T-cell (primary cell): ENCODE data around the gene ARHGAP24. TPM values are rescaled to one million over a fixed set of nuclear protein-coding genes. Genes with fewer than 3 reads are reported as not detected.
"Not testable (repeated sequence)": the region's sequence is repeated elsewhere in the genome, so short reads cannot be mapped to it uniquely, and the experiment has no call there.

ENCODE experiments used
- ATAC-seq, 4 experiments: fragments of 200-7000 bp in 3 of 4; fragments of 150-1000 bp in 1 of 4; cut with Tn5 transposase; replicated peaks in 1 of 4; 1 replicate in 3 of 4; 2 replicates in 1 of 4; pipeline ENCODE4 v1.10.0; 2021; ENCODE audit warnings: moderate library complexity in 3 of 4, mild to moderate bottlenecking in 2 of 4, moderate number of reproducible peaks in 1 of 4
- CTCF ChIA-PET, 2 donors: fragments of 300-600 bp; sonication (Branson Sonifier 250); formaldehyde crosslinking; loops; one replicate each; lab custom pipeline; 2022; ENCODE audit warnings: antibody characterized with exemption in 2 of 2; lab: Charles Lee
- POLR2A ChIA-PET, 2 donors: fragments of 300-600 bp; sonication (Branson Sonifier 250); formaldehyde crosslinking; loops; one replicate each; lab custom pipeline; 2022; ENCODE audit warnings: antibody characterized with exemption in 2 of 2; lab: Charles Lee
- DNase-seq, 35 experiments: peaks; one replicate each; pipeline versions ENCODE4 v3.0.0 to v3.0.0-alpha.2; 2013 to 2023
- H3K27ac ChIP-seq: one replicate; pipeline ENCODE4 v1.5.1; 2013; ENCODE audit warnings: low read length
- H3K27me3 ChIP-seq, 2 experiments: replicated peaks in 1 of 2; 1 replicate in 1 of 2; 2 replicates in 1 of 2; pipeline versions ENCODE4 v1.6.1 to v1.7.0; 2013; ENCODE audit warnings: low read length in 1 of 2, mixed read lengths in 1 of 2; ENCODE audit not compliant: control insufficient read depth in 2 of 2, insufficient read depth in 2 of 2; ENCODE audit errors: extremely low read depth in 1 of 2
- H3K36me3 ChIP-seq, 2 donors: 1 replicate in 1 of 2; 2 replicates in 1 of 2; pipeline versions ENCODE4 v1.6.1 to v1.7.0; 2013; ENCODE audit warnings: low read length in 1 of 2; ENCODE audit not compliant: control insufficient read depth in 2 of 2, insufficient read depth in 1 of 2; ENCODE audit errors: extremely low read depth in 1 of 2
- H3K4me1 ChIP-seq, 2 experiments: 1 replicate in 1 of 2; 2 replicates in 1 of 2; pipeline versions ENCODE4 v1.6.1 to v1.7.0; 2013; ENCODE audit warnings: low read length in 2 of 2, mixed read lengths in 1 of 2; ENCODE audit not compliant: insufficient read depth in 2 of 2, control insufficient read depth in 1 of 2; ENCODE audit errors: extremely low read depth in 1 of 2
- H3K4me3 ChIP-seq, 2 donors: 1 replicate in 1 of 2; 2 replicates in 1 of 2; pipeline versions ENCODE4 v1.5.1 to v1.7.0; 2013; ENCODE audit warnings: mild to moderate bottlenecking in 2 of 2, low read length in 1 of 2, moderate library complexity in 1 of 2; ENCODE audit not compliant: control insufficient read depth in 1 of 2; ENCODE audit errors: extremely low read depth in 1 of 2
- H3K9me3 ChIP-seq: 2 replicates; pipeline ENCODE4 v1.7.0; 2013
- H3K27ac Mint-ChIP-seq, 2 donors: one replicate each; pipeline ENCODE4 v1.8.0; 2020 to 2021; ENCODE audit warnings: mild to moderate bottlenecking in 2 of 2, mixed read lengths in 2 of 2
- H3K27me3 Mint-ChIP-seq, 2 donors: one replicate each; pipeline ENCODE4 v1.8.0; 2021 to 2022; ENCODE audit warnings: mixed read lengths in 2 of 2
- H3K36me3 Mint-ChIP-seq: one replicate; pipeline ENCODE4 v1.8.0; 2021; ENCODE audit warnings: mixed read lengths
- H3K4me1 Mint-ChIP-seq, 3 donors: one replicate each; pipeline ENCODE4 v1.8.0; 2020 to 2022; ENCODE audit warnings: mixed read lengths in 3 of 3, mild to moderate bottlenecking in 1 of 3
- H3K4me3 Mint-ChIP-seq, 3 donors: one replicate each; pipeline ENCODE4 v1.8.0; 2020 to 2022; ENCODE audit warnings: mild to moderate bottlenecking in 3 of 3, mixed read lengths in 3 of 3, moderate library complexity in 3 of 3
- H3K9me3 Mint-ChIP-seq, 3 donors: one replicate each; pipeline ENCODE4 v1.8.0; 2020 to 2022; ENCODE audit warnings: mixed read lengths in 3 of 3
- WGBS: methylation state at CpG from one replicate; pipeline ENCODE4 v1.1.5; 2013; ENCODE audit warnings: missing lambda C conversion rate; ENCODE audit not compliant: insufficient coverage; 5-methylcytosine and 5-hydroxymethylcytosine counted together
- total RNA-seq, 35 experiments: library from RNA in 6 of 35; stranded (reverse) in 6 of 35; fragments of 120-200 nt in 1 of 35; gene quantifications; one replicate each; pipeline versions ENCODE4 v1.2.1 to v1.2.4 and lab custom pipeline; 2013 to 2026

The ARHGAP24 gene
- total RNA-seq, 5 donors from 2014 or later (not counting 1 experiment from before 2014, with no cell fraction given): 0.45 to 2.7 (median 1.8) TPM

DNA sequence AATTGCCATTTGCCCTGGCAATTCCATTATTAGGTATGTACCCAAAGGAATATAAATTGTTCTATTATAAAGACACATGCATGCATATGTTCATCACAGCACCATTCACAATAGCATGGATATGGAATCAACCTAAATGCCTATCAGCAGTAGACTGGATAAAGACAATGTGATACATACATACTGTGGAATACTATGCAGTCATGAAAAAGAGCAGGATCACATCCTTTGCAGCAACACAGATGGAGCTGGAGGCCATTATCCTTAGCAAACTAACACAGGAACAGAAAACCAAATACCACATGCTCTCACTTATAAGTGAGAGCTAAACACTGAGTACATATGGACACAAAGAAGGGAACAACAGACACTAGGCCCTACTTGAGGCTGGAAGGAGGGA lies 345.2 kb downstream of the ARHGAP24 start:
- H3K4me3 ChIP-seq, POLR2A ChIA-PET, ATAC-seq, H3K27ac Mint-ChIP-seq, CTCF ChIA-PET, H3K9me3 ChIP-seq, H3K4me1 Mint-ChIP-seq, H3K27ac ChIP-seq, H3K4me3 Mint-ChIP-seq, H3K27me3 ChIP-seq, H3K36me3 ChIP-seq, H3K27me3 Mint-ChIP-seq, H3K4me1 ChIP-seq, DNase-seq, H3K36me3 Mint-ChIP-seq: not testable (repeated sequence)
- H3K9me3 Mint-ChIP-seq: peaks cover 5 to 19% (median 6%) of the 10 kb centered on the region in 3 donors

DNA sequence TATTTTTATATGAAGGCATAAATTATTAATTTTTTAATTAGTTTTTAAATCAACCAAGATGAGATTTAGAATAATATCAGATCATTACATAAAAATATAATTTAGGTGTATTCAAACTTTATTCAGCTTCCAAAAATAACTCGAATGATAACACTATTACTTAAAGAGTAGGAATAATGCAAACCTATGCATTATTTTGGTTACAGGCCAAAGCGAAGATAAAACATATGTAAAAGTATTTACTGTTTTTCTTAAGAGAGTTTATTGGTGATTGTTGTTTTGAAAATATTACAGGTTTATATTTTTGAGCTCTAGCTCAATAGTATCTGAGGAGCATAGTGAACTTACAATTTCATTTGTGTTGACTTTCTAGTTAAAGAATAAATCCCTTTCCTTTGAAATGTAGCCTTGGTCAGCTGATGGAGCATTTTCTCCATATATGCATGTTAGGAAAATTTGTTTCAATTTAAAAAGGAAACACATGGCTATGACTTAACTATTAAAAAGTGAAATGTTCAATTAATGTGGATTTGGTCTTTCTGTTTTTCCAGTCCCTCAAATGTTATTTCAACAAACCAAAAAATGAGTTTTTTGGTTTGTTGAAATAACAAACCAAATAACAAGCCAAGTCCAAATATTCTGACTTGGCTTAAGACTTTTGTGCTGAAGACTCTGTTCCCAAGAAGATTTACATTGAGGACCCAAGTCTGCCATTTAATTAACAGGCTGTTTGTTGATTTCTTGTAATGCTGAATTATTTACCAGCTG lies 346.9 kb downstream of the ARHGAP24 start:
- Mint-ChIP-seq H3K27ac (no peak overlapping the region), H3K4me3 (no peak overlapping the region), H3K36me3 (no peaks in the 10 kb centered on the region), H3K27me3 (no peaks in the 10 kb centered on the region), H3K9me3 (peaks cover 2 to 10% (median 7%) of the 10 kb centered on the region in 3 donors), H3K4me1 (no peaks in the 10 kb centered on the region)
- no peak for ATAC-seq
- H3K4me1 ChIP-seq: no peaks in the 10 kb centered on the region
- no peaks in the 10 kb centered on the region for H3K9me3 ChIP-seq
- no peak for DNase-seq
- H3K27ac ChIP-seq: no peak overlapping the region
- POLR2A ChIA-PET: no interaction called here
- no peaks in the 10 kb centered on the region for H3K27me3 ChIP-seq
- CTCF ChIA-PET: no interaction called here
- H3K36me3 ChIP-seq: no peaks in the 10 kb centered on the region
- H3K4me3 ChIP-seq: no peak overlapping the region
- WGBS: no CpG with 5 or more reads among the region's 2 CpGs

DNA sequence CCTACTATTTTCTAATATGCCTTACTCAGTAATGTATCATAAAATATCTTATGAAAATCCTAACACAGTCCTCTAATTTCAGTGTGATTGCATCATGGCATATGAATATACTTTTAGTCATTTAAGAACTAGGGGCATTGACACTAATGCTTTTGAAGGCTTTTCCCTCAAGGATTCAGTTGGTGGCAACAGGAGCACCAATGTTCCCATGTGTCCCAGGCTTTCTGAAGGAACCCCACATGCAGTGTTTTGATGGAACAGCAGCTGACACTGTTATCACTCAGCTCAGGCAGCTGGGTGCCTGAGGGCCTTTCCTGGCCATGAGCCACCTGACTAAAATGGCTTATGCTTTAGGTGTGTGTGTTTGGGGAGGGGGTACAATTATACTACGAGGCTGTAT lies 348.3 kb downstream of the ARHGAP24 start:
- no peak overlapping the region for H3K27ac Mint-ChIP-seq
- no CpG with 5 or more reads among the region's 1 CpG for WGBS
- H3K4me3 Mint-ChIP-seq: no peak overlapping the region
- no peak for DNase-seq
- H3K27me3 Mint-ChIP-seq: no peaks in the 10 kb centered on the region
- Histone ChIP-seq H3K36me3 (no peaks in the 10 kb centered on the region), H3K27ac (no peak overlapping the region), H3K9me3 (no peaks in the 10 kb centered on the region), H3K27me3 (no peaks in the 10 kb centered on the region), H3K4me1 (no peaks in the 10 kb centered on the region), H3K4me3 (no peak overlapping the region)
- peaks cover under 1 to 10% (median 7%) of the 10 kb centered on the region in 3 donors for H3K9me3 Mint-ChIP-seq
- CTCF ChIA-PET: no interaction called here
- no peaks in the 10 kb centered on the region for H3K4me1 Mint-ChIP-seq
- POLR2A ChIA-PET: no interaction called here
- no peaks in the 10 kb centered on the region for H3K36me3 Mint-ChIP-seq
- no peak for ATAC-seq

DNA sequence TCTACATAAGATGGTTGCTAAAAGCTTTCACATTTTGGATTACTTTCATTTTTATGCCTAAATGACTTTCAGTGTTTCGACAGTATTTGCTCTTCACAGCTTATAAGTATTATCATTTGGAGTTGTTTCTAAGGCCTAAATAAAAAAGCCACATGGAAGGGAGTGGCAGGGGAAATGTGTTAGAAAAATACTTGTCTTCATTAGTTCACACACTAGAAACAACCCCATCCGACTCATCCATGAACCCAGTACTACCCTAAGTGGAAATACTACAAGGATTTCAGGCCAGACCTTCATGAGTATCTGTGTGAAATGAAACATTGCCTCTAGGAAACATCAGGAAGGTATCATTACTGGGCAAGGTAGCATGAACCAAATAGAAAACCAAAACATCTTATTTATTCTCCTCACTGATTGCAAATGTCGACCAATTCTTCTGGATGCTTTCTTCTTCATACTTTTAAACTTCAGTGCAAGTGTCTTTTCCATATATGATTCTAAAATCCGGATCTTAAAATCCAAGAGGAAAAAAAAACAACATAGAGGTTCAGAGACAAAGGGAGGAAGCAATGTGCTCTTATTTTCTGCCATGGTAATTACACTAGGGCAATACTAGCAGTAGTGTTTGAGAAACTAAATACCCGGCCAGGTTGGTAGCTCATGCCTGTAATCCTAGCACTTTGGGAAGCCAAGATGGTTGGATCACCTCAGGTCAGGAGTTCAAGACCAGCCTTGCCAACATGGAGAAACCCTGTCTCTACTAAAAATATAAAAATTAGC lies 349.4 kb downstream of the ARHGAP24 start:
- no peak for ATAC-seq
- H3K27ac Mint-ChIP-seq: no peak overlapping the region
- peaks cover 0 to 4% (median 3%) of the 10 kb centered on the region in 3 donors for H3K9me3 Mint-ChIP-seq
- Histone ChIP-seq H3K9me3 (no peaks in the 10 kb centered on the region), H3K4me1 (no peaks in the 10 kb centered on the region), H3K27ac (no peak overlapping the region), H3K36me3 (no peaks in the 10 kb centered on the region), H3K27me3 (no peaks in the 10 kb centered on the region), H3K4me3 (no peak overlapping the region)
- no peak overlapping the region for H3K4me3 Mint-ChIP-seq
- DNase-seq: no peak
- no peaks in the 10 kb centered on the region for H3K4me1 Mint-ChIP-seq
- ChIA-PET CTCF (no interaction called here), POLR2A (no interaction called here)
- no peaks in the 10 kb centered on the region for H3K36me3 Mint-ChIP-seq
- no peaks in the 10 kb centered on the region for H3K27me3 Mint-ChIP-seq
- WGBS: 80% methylated on average over 1 of the region's 5 CpGs

DNA sequence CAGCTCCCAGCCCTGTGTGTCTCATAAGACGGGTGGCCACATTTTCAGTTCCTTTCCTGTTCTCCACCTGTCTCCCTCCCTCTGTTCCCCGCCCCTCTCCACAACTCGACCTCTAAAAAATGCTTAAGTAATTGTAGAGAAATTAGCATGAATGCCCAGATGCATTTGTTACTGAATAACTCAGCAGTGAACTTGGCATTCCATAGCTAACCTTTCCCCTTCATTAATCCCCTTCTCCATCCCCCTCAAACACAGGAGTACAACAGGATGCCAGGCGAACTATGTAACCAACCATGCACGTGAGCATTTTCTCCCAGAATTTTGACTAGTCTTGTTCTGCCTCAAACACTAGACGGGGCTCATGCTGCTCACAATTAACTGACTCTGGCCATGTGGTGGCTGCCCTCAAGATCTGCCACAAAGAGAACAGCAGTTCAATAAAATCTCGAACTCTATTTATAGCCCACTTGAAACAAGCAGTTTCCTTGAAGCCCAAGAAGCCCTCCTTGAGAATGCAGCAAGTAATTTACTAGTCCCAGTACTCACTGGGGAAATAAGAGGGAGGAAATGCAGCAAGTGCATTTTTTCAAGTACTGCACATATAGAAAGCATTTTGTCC lies 351.2 kb downstream of the ARHGAP24 start:
- Histone ChIP-seq H3K4me1 (no peaks in the 10 kb centered on the region), H3K9me3 (no peaks in the 10 kb centered on the region), H3K4me3 (no peak overlapping the region), H3K27ac (no peak overlapping the region), H3K27me3 (no peaks in the 10 kb centered on the region), H3K36me3 (no peaks in the 10 kb centered on the region)
- Mint-ChIP-seq H3K27me3 (no peaks in the 10 kb centered on the region), H3K4me3 (no peak overlapping the region), H3K4me1 (no peaks in the 10 kb centered on the region), H3K36me3 (no peaks in the 10 kb centered on the region), H3K27ac (no peak overlapping the region), H3K9me3 (peaks cover 0 to 4% (median 0%) of the 10 kb centered on the region in 3 donors)
- DNase-seq: no peak
- ChIA-PET POLR2A (no interaction called here), CTCF (interaction anchor here in 1 of 2 donors (0.7 kb wide), 1 partner anchor 52 kb away, joined by 3 read pairs; no protein-coding TSS in a partner anchor)
- 11% methylated on average over 3 of the region's 7 CpGs for WGBS
- no peak for ATAC-seq

DNA sequence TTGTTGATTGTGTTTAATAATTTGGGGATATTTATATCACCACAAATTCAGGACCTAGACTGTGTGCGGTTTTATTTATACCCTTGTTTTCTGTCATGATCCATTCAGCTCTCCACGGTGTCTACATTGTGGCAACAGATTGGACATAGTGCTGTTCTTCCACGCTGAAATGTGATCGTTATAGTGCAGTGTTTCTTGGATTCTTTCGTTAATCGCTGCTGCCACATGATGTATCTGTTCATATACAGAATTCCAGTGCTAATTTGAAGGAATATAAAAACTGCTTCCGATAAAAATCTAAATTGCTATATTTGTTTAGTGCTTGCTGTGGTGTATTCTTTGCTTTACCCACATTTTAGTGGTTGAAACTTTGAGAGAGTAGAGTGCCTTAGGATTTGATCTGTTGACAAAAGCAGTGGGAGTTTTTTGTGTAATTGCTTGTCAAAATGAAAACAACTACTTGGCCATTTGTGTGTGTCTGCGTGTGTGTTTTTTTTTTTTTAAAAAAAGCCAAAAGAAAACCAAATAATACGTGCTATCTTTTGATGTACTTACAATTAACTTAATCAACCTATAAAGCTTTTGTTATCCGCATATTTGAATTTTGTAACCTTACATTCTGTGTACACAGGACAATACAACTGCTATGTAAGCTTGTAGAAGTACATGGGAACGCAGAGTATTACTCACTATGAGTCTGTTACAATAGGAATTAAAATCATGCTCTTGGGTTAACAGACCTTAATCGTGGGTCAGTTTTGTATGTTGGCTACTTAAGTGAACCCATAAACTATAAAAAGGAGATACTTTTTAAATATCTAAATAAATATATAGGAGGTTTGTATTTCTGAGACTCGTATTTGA lies 353.3 kb downstream of the ARHGAP24 start:
- 90% methylated on average over 4 of the region's 13 CpGs for WGBS
- Mint-ChIP-seq H3K4me1 (no peaks in the 10 kb centered on the region), H3K4me3 (no peak overlapping the region), H3K27me3 (no peaks in the 10 kb centered on the region), H3K36me3 (no peaks in the 10 kb centered on the region), H3K27ac (no peak overlapping the region), H3K9me3 (peaks cover 0 to 4% (median 0%) of the 10 kb centered on the region in 3 donors)
- CTCF ChIA-PET: no interaction called here
- POLR2A ChIA-PET: no interaction called here
- Histone ChIP-seq H3K9me3 (no peaks in the 10 kb centered on the region), H3K27me3 (no peaks in the 10 kb centered on the region), H3K36me3 (no peaks in the 10 kb centered on the region), H3K27ac (no peak overlapping the region), H3K4me3 (no peak overlapping the region), H3K4me1 (no peaks in the 10 kb centered on the region)
- DNase-seq (no peak), ATAC-seq (no peak)
